OCI-LY7 (cell line): ENCODE results near the gene GMPS.

Experiments
- EZH2phosphoT487 ChIP-seq: fragments of 200-600 bp; sonication (generic); IDR thresholded peaks from 2 replicates; pipeline ENCODE4 v1.6.1; 2018; ENCODE audit warnings: low read depth, borderline replicate concordance, mild to moderate bottlenecking, mixed run types, antibody characterized with exemption, low read length, moderate library complexity, mixed read lengths
- TF ChIP-seq, protein P1 (sequence below): fragments of 200-600 bp; sonication (generic); conservative IDR thresholded peaks from 2 replicates; pipeline ENCODE4 v1.5.1; 2014; ENCODE audit warnings: mild to moderate bottlenecking, antibody characterized with exemption, low read length, moderate library complexity, mixed read lengths

DNA sequence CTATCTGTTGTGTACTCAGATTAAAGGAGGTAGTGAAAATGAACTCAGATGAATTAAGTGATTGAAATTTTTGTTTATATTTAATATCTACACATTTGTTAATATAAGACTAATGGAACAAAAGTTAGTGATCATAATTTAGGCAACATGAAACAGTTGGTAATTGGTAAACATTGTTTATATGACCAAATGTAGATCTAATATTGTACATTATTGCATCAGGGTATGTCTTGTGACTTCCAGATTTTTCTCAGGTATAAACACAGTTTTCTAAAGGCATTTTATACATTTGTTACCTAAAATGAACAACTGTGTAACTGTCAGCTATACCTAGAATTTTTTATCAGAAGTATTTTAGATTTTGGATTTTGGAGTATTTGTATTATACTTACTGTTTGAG, 14.8 kb downstream of the GMPS start:
- TF ChIP-seq, protein P1, sequence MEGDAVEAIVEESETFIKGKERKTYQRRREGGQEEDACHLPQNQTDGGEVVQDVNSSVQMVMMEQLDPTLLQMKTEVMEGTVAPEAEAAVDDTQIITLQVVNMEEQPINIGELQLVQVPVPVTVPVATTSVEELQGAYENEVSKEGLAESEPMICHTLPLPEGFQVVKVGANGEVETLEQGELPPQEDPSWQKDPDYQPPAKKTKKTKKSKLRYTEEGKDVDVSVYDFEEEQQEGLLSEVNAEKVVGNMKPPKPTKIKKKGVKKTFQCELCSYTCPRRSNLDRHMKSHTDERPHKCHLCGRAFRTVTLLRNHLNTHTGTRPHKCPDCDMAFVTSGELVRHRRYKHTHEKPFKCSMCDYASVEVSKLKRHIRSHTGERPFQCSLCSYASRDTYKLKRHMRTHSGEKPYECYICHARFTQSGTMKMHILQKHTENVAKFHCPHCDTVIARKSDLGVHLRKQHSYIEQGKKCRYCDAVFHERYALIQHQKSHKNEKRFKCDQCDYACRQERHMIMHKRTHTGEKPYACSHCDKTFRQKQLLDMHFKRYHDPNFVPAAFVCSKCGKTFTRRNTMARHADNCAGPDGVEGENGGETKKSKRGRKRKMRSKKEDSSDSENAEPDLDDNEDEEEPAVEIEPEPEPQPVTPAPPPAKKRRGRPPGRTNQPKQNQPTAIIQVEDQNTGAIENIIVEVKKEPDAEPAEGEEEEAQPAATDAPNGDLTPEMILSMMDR = no peak
- TF ChIP-seq EZH2phosphoT487 = no peak
